Endothelial cell of umbilical vein (primary cell): Measurements from ENCODE around the gene EEFSEC. TPM values are rescaled to one million over a fixed set of nuclear protein-coding genes. Genes with fewer than 3 reads are reported as not detected.

Experiments
- BruUV-seq: library from RNA; stranded (reverse); fragments of 400-500 nt; replicated peaks from 2 replicates; lab custom pipeline; 2021; lab: Mats Ljungman, UMichigan
- CTCF ChIA-PET: fragments of 300-600, 350-600 bp; sonication (Branson Sonifier 250); formaldehyde crosslinking; loops from one replicate; lab custom pipeline; 2021; ENCODE audit warnings: antibody characterized with exemption, inconsistent platforms; lab: Charles Lee
- POLR2A ChIA-PET: fragments of 300-600, 350-600 bp; sonication (Branson Sonifier 250); formaldehyde crosslinking; loops from one replicate; lab custom pipeline; 2021; ENCODE audit warnings: antibody characterized with exemption, inconsistent platforms; lab: Charles Lee
- DNase-seq: peaks from one replicate; pipeline ENCODE4 v3.0.0-alpha.2; 2011; ENCODE audit warnings: low read depth, low spot score
- FAIRE-seq: peaks from 2 replicates; lab custom pipeline; 2011; peaks lifted over from hg19 to GRCh38; lab: Jason Lieb, UNC
- H2AFZ ChIP-seq: 2 replicates; pipeline ENCODE4 v1.6.0; 2012; ENCODE audit warnings: low read depth, low read length, control low read depth, inconsistent platforms
- H3K27ac ChIP-seq: 2 replicates; pipeline ENCODE4 v1.5.1; 2011; ENCODE audit warnings: low read depth, mild to moderate bottlenecking, control low read depth, low read length, moderate library complexity; ENCODE audit not compliant: insufficient read depth
- H3K27me3 ChIP-seq, 2 experiments: 2 replicates each; pipeline versions ENCODE4 v1.6.0 to v1.6.1; 2011; ENCODE audit warnings: low read length in 2 of 2, mixed read lengths in 1 of 2; ENCODE audit not compliant: control insufficient read depth in 2 of 2, insufficient read depth in 2 of 2
- H3K36me3 ChIP-seq, 2 experiments: 2 replicates in 1 of 2; 3 replicates in 1 of 2; pipeline ENCODE4 v1.5.1; 2011; ENCODE audit warnings: low read length in 2 of 2, mild to moderate bottlenecking in 1 of 2, moderate library complexity in 1 of 2; ENCODE audit not compliant: control insufficient read depth in 2 of 2, insufficient read depth in 2 of 2; ENCODE audit errors: extremely low read depth in 1 of 2
- H3K4me1 ChIP-seq: 3 replicates; pipeline ENCODE4 v1.5.1; 2011; ENCODE audit warnings: mild to moderate bottlenecking, low read length; ENCODE audit not compliant: control insufficient read depth, insufficient read depth; ENCODE audit errors: extremely low read depth
- H3K4me2 ChIP-seq: 2 replicates; pipeline ENCODE4 v1.6.1; 2011; ENCODE audit warnings: low read length, control low read depth, mixed read lengths; ENCODE audit not compliant: insufficient read depth
- H3K4me3 ChIP-seq, 3 experiments: fragments of 200-600 bp in 1 of 3; sonication (generic), shearing (Covaris generic) in 1 of 3; replicated peaks in 1 of 3; 2 replicates each; pipeline ENCODE4 v1.5.1; 2011 to 2016; ENCODE audit warnings: control low read depth in 3 of 3, low read length in 3 of 3, mild to moderate bottlenecking in 2 of 3, inconsistent platforms in 1 of 3, low read depth in 1 of 3, moderate library complexity in 1 of 3; ENCODE audit not compliant: insufficient read depth in 1 of 3
- H3K79me2 ChIP-seq: 2 replicates; pipeline ENCODE4 v1.6.0; 2012; ENCODE audit warnings: low read length, inconsistent platforms; ENCODE audit not compliant: control insufficient read depth, insufficient read depth
- H3K9ac ChIP-seq: replicated peaks from 2 replicates; pipeline ENCODE3; 2011; ENCODE audit warnings: low read length, control low read depth; ENCODE audit not compliant: insufficient read depth; ENCODE audit errors: extremely low read depth
- H3K9me1 ChIP-seq: replicated peaks from 3 replicates; pipeline ENCODE4 v1.6.0; 2011; ENCODE audit warnings: mild to moderate bottlenecking, low read length; ENCODE audit not compliant: control insufficient read depth, insufficient read depth; ENCODE audit errors: extremely low read depth
- H3K9me3 ChIP-seq: replicated peaks from 2 replicates; pipeline ENCODE4 v1.5.1; 2012; ENCODE audit warnings: low read length, inconsistent platforms; ENCODE audit not compliant: control insufficient read depth, insufficient read depth
- H4K20me1 ChIP-seq: replicated peaks from 2 replicates; pipeline ENCODE3; 2011; ENCODE audit warnings: mild to moderate bottlenecking, low read length; ENCODE audit not compliant: control insufficient read depth, insufficient read depth; ENCODE audit errors: extremely low read depth
- CTCF ChIP-seq, 2 donors: IDR thresholded peaks; 1 replicate in 1 of 2; 2 replicates in 1 of 2; pipeline ENCODE4 v1.5.1; 2011; ENCODE audit warnings: low read length in 2 of 2, mild to moderate bottlenecking in 2 of 2, moderate library complexity in 2 of 2, control low read depth in 1 of 2, inconsistent platforms in 1 of 2, low read depth in 1 of 2; ENCODE audit not compliant: insufficient read depth in 1 of 2; ENCODE audit errors: extremely low read depth in 1 of 2
- EZH2 ChIP-seq: IDR thresholded peaks from 2 replicates; pipeline ENCODE4 v1.6.1; 2012; ENCODE audit warnings: borderline replicate concordance, low read depth, mild to moderate bottlenecking, moderate library complexity, low read length, inconsistent platforms; ENCODE audit not compliant: severe bottlenecking
- FOS ChIP-seq: IDR thresholded peaks from 2 replicates; pipeline ENCODE4 v1.6.1; 2011; ENCODE audit warnings: mild to moderate bottlenecking, low read length, moderate library complexity, borderline replicate concordance; ENCODE audit not compliant: insufficient read depth
- GATA2 ChIP-seq: IDR thresholded peaks from 2 replicates; pipeline ENCODE4 v1.7.0; 2011; ENCODE audit warnings: low read depth, mild to moderate bottlenecking, moderate library complexity, mixed read lengths, low read length; ENCODE audit not compliant: insufficient read length, insufficient read depth
- JUN ChIP-seq: IDR thresholded peaks from 2 replicates; pipeline ENCODE4 v1.6.1; 2011; ENCODE audit warnings: borderline replicate concordance, low read depth; ENCODE audit not compliant: insufficient read length, insufficient read depth
- MAX ChIP-seq: IDR thresholded peaks from 2 replicates; pipeline ENCODE4 v1.6.1; 2011; ENCODE audit not compliant: insufficient read depth, insufficient read length
- MYC ChIP-seq: IDR thresholded peaks from one replicate; pipeline ENCODE4 v1.6.1; 2011; ENCODE audit warnings: mild to moderate bottlenecking, low read depth, low read length
- POLR2A ChIP-seq: IDR thresholded peaks from 2 replicates; pipeline ENCODE4 v1.6.1; 2012; ENCODE audit warnings: low read depth, mild to moderate bottlenecking, control low read depth, low read length
- POLR2AphosphoS5 ChIP-seq: IDR thresholded peaks from 2 replicates; pipeline ENCODE4 v1.6.1; 2012; ENCODE audit warnings: low read depth, mild to moderate bottlenecking, control low read depth, low read length, moderate library complexity; ENCODE audit not compliant: insufficient read depth
- dilution Hi-C: fragments of 300-500 bp; cut with MboI; formaldehyde crosslinking; loops from one replicate; pipeline ENCODE4 v1.15.0; 2019; ENCODE audit warnings: low sequenced_read_pairs; ENCODE audit not compliant: extremely low pct_ligation_motif_present
- intact Hi-C: fragments of 100-400 bp; cut with micrococcal nuclease; formaldehyde crosslinking; loops from one replicate; pipeline ENCODE4 v1.10.0; 2022
- polyA plus RNA-seq, 4 experiments: library from polyadenylated mRNA; depleted of rRNA in 3 of 4; stranded (reverse) in 3 of 4; unstranded in 1 of 4; fragments of >200 nt; gene quantifications; 2 replicates each; pipeline versions ENCODE4 v1.2.1 to v1.2.3, GENCODE V29; 2011 to 2012; ENCODE audit warnings: missing spikeins in 1 of 4
- total RNA-seq: library from RNA; stranded (reverse); gene quantifications from 2 replicates; pipeline ENCODE4 v1.2.3, GENCODE V29; 2021

EEFSEC gene
- total and polyA plus RNA-seq, 2 donors (not counting 3 experiments of a cell fraction or from before 2014, with no cell fraction given), result 13.1 to 14.5 TPM

DNA sequence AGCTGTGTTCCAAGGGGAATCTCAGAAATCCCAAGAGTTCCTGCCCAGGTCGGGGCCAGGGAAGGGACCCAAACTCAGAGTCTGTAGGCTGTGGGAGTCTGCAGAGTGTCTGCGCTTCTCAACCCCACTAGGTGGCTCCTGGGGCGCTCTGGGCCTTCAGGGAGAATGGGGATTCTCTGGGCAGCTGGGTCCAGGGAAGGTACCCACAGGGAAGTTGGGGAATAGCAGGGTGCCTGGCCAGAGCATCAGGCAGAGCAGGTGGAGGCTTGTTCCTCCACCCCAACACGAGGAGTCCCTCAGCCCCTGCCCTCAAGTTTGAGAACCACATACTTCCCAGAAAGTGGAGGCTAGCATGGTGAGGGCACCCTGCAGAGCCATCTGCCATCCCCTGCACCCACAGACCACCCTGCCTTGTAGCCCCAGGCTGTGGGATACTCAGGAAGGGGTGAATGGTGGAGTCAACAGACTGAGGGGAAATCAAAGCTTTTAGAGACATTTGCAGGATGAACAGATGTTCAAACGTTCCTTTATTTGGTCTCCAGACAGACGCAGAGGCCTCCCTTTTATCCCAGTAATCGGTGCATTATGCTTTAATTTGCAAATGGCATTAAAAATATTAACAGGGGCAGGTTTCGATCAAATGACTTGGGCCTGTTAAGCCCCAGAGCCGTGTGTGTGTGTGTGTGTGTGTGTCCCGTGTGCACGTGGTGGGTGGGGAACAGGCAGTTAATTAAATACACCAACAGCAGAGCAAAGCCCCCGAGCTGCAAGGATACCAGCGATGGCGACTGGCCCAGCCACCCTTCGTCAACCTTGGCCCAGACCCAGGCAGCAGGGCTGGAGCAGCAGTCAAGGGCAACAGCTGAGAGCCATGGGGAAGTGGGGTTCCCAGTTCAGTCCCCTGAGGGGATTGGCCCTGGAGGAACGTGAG, 255.7 kb downstream of the EEFSEC start:
- FAIRE-seq (no peak), DNase-seq (no peak)
- Histone ChIP-seq H3K4me2 (no peak overlapping the region), H3K9ac (no peak overlapping the region), H3K27me3 (no peaks in the 10 kb centered on the region), H3K4me1 (no peaks in the 10 kb centered on the region), H2AFZ (no peak overlapping the region), H3K36me3 (no peaks in the 10 kb centered on the region), H3K9me1 (no peaks in the 10 kb centered on the region), H3K27ac (no peak overlapping the region), H4K20me1 (no peaks in the 10 kb centered on the region), H3K79me2 (no peaks in the 10 kb centered on the region), H3K9me3 (no peaks in the 10 kb centered on the region), H3K4me3 (no peak overlapping the region)
- ChIA-PET POLR2A (no interaction called here), CTCF (interaction anchor here (1.1 to 1.4 kb wide), 2 partner anchors 88 to 201 kb away, joined by 3 read pairs; no protein-coding TSS in a partner anchor)
- TF ChIP-seq POLR2AphosphoS5, result no peak
- TF ChIP-seq CTCF (IDR thresholded peaks at IDR 0.05; ENCODE audit: extremely low read depth in 1 of 2, insufficient read depth in 1 of 2, low read depth in 1 of 2, low read length in 2 of 2), result peak in 1 of 2 donors; percentile 30
- TF ChIP-seq POLR2A, result no peak
- TF ChIP-seq GATA2, result no peak
- no peak for TF ChIP-seq MAX
- no peak for TF ChIP-seq EZH2
- no peak for TF ChIP-seq JUN
- TF ChIP-seq FOS, result no peak
- TF ChIP-seq MYC, result no peak
- no TSS peak for BruUV-seq
- intact Hi-C loops (no loop called here), dilution Hi-C loops (no loop called here)
